Trophoblast cell (in vitro differentiated cells and primary cell): Measurements from ENCODE around the gene JMJD1C.

Source experiments
- DNase-seq, 2 donors: peaks; one replicate each; pipeline ENCODE4 v3.0.0-alpha.2; 2016
- H2AFZ ChIP-seq: 2 replicates; pipeline ENCODE4 v1.6.1; 2013; ENCODE audit warnings: low read length, moderate library complexity, mild to moderate bottlenecking; ENCODE audit not compliant: insufficient read depth, poor library complexity
- H2AK5ac ChIP-seq: 2 replicates; pipeline ENCODE4 v1.6.1; 2013; ENCODE audit warnings: mild to moderate bottlenecking, low read length
- H2BK120ac ChIP-seq: 2 replicates; pipeline ENCODE4 v1.6.1; 2013; ENCODE audit warnings: low read length, mild to moderate bottlenecking, moderate library complexity; ENCODE audit not compliant: insufficient read depth, poor library complexity
- H2BK12ac ChIP-seq: 2 replicates; pipeline ENCODE4 v1.6.1; 2013; ENCODE audit warnings: mild to moderate bottlenecking, low read length, moderate library complexity
- H2BK5ac ChIP-seq: 2 replicates; pipeline ENCODE4 v1.6.1; 2013; ENCODE audit warnings: low read length, low read depth, moderate library complexity, mild to moderate bottlenecking; ENCODE audit not compliant: poor library complexity
- H3K14ac ChIP-seq: 2 replicates; pipeline ENCODE4 v1.6.1; 2013; ENCODE audit warnings: mild to moderate bottlenecking, low read length
- H3K18ac ChIP-seq: 2 replicates; pipeline ENCODE4 v1.6.1; 2013; ENCODE audit warnings: mild to moderate bottlenecking, low read length
- H3K23ac ChIP-seq: 2 replicates; pipeline ENCODE4 v1.6.1; 2013; ENCODE audit warnings: low read length
- H3K27ac ChIP-seq: 2 replicates; pipeline ENCODE4 v1.5.1; 2013; ENCODE audit warnings: low read depth, mild to moderate bottlenecking, inconsistent platforms, low read length, moderate library complexity
- H3K27me3 ChIP-seq: 2 replicates; pipeline ENCODE4 v1.6.1; 2013; ENCODE audit warnings: inconsistent platforms, mild to moderate bottlenecking, low read length, moderate library complexity; ENCODE audit not compliant: insufficient read depth
- H3K36me3 ChIP-seq, 2 experiments: 1 replicate in 1 of 2; 2 replicates in 1 of 2; pipeline ENCODE4 v1.6.1; 2013; ENCODE audit warnings: low read length in 2 of 2, mild to moderate bottlenecking in 2 of 2, moderate library complexity in 1 of 2; ENCODE audit not compliant: insufficient read depth in 2 of 2, control insufficient read depth in 1 of 2
- H3K4ac ChIP-seq: 2 replicates; pipeline ENCODE4 v1.6.1; 2013; ENCODE audit warnings: low read depth, mild to moderate bottlenecking, low read length, moderate library complexity
- H3K4me1 ChIP-seq, 2 experiments: 1 replicate in 1 of 2; 2 replicates in 1 of 2; pipeline ENCODE4 v1.6.1; 2013; ENCODE audit warnings: low read length in 2 of 2, mild to moderate bottlenecking in 2 of 2, moderate library complexity in 1 of 2; ENCODE audit not compliant: insufficient read depth in 2 of 2, control insufficient read depth in 1 of 2
- H3K4me2 ChIP-seq: 2 replicates; pipeline ENCODE4 v1.6.1; 2013; ENCODE audit warnings: inconsistent platforms, mild to moderate bottlenecking, low read length, moderate library complexity
- H3K4me3 ChIP-seq: 2 replicates; pipeline ENCODE4 v1.5.1; 2013; ENCODE audit warnings: mild to moderate bottlenecking, low read depth, low read length, inconsistent platforms
- H3K79me1 ChIP-seq: one replicate; pipeline ENCODE4 v1.6.1; 2013; ENCODE audit warnings: low read length
- H3K79me2 ChIP-seq: 2 replicates; pipeline ENCODE4 v1.6.1; 2013; ENCODE audit warnings: low read length, mild to moderate bottlenecking; ENCODE audit not compliant: control insufficient read depth, insufficient read depth, poor library complexity
- H3K9ac ChIP-seq: 2 replicates; pipeline ENCODE4 v1.6.1; 2013; ENCODE audit warnings: mild to moderate bottlenecking, low read length
- H3K9me3 ChIP-seq: 2 replicates; pipeline ENCODE4 v1.6.1; 2013; ENCODE audit warnings: low read depth, mild to moderate bottlenecking, control low read depth, inconsistent platforms, low read length; ENCODE audit not compliant: insufficient read depth
- H4K12ac ChIP-seq: 2 replicates; pipeline ENCODE4 v1.6.1; 2013; ENCODE audit warnings: low read depth, mild to moderate bottlenecking, low read length, moderate library complexity
- H4K8ac ChIP-seq: 2 replicates; pipeline ENCODE4 v1.6.1; 2013; ENCODE audit warnings: low read depth, mild to moderate bottlenecking, low read length, moderate library complexity
- H4K91ac ChIP-seq: one replicate; pipeline ENCODE4 v1.6.1; 2013; ENCODE audit warnings: low read depth, mild to moderate bottlenecking, low read length, moderate library complexity
- WGBS: extraction: QIAGEN DNeasy Blood & Tissue Kit; methylation state at CpG from one replicate; pipeline ENCODE4 v1.1.7; 2013; ENCODE audit warnings: missing lambda C conversion rate; ENCODE audit not compliant: insufficient read length, insufficient coverage; ENCODE audit errors: extremely low coverage; 5-methylcytosine and 5-hydroxymethylcytosine counted together

The JMJD1C gene

DNA sequence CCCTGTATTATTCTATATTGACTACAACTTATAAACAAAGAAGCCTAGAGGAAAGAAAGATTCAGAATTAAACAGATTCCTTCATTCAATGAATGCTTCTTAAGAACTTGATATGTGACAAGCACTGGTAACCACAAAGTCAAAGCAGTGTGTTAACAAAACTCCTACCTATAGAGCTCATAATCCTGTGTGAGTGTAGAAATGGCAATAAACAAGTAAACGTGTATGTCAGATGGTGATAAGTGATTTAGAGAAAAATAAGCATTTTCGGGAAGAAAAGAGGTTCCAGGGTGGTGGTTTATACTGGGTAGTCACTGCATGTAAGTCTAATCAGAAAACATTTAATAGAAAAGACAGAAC is 141.3 kb downstream of the JMJD1C start:
- no peak overlapping the region for H4K8ac ChIP-seq
- no peak overlapping the region for H2BK5ac ChIP-seq
- H3K79me2 ChIP-seq, result no peaks in the 10 kb centered on the region
- no peak overlapping the region for H3K27ac ChIP-seq
- H3K79me1 ChIP-seq, result no peaks in the 10 kb centered on the region
- no peaks in the 10 kb centered on the region for H3K9me3 ChIP-seq
- no peaks in the 10 kb centered on the region for H3K4me1 ChIP-seq
- no peak overlapping the region for H2BK12ac ChIP-seq
- WGBS, result no CpG with 5 or more reads among the region's 2 CpGs
- H2AFZ ChIP-seq, result no peak overlapping the region
- no peak overlapping the region for H3K14ac ChIP-seq
- no peak overlapping the region for H3K4ac ChIP-seq
- H3K4me2 ChIP-seq, result no peak overlapping the region
- no peak overlapping the region for H3K4me3 ChIP-seq
- no peak overlapping the region for H3K23ac ChIP-seq
- no peak overlapping the region for H3K9ac ChIP-seq
- H3K27me3 ChIP-seq, result no peaks in the 10 kb centered on the region
- H4K91ac ChIP-seq, result no peak overlapping the region
- no peak for DNase-seq
- H2BK120ac ChIP-seq, result no peak overlapping the region
- no peak overlapping the region for H2AK5ac ChIP-seq
- H4K12ac ChIP-seq, result no peak overlapping the region
- H3K36me3 ChIP-seq, result no peaks in the 10 kb centered on the region
- H3K18ac ChIP-seq, result no peak overlapping the region

DNA sequence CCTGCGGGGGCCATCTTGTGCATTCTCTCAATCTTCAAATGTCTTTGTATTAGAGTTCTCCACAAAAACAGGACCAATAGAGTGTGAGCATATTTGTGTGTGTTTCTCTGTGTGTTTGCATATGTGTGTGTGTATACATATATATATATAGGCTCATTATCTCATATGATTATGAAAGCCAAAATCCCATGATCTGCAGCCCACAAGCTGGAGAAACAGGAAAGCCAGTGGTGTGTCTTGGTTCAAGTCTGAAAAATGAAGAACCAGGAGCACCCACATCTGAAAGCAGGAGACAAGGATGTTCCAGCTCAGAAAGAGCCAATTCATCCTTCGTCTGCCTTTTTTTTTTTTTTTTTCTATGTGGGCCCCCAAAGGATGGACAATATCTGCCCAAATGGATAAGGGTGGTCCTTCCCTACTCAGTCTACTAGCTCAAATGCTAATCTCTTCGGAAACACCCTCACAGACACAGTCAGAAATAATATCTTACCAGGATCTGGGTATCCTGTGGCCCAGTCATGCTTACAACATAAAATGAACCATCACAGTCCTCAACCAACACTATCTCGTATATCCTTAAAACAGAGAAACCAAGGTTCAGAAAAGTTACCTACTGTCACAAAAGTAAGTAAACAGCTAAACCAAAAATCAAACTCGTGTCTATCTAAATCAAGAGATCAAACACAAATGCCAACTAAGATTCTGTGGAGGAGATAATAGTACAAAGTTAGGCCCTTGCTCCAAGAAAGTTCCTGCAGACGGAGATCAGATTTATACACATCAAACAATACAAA is 141.9 kb downstream of the JMJD1C start:
- H2BK120ac ChIP-seq, result no peak overlapping the region
- no peak overlapping the region for H4K91ac ChIP-seq
- H3K9ac ChIP-seq, result no peak overlapping the region
- H2AK5ac ChIP-seq, result no peak overlapping the region
- WGBS, result no CpG with 5 or more reads among the region's 6 CpGs
- H3K9me3 ChIP-seq, result no peaks in the 10 kb centered on the region
- no peak overlapping the region for H3K4me3 ChIP-seq
- H3K4me1 ChIP-seq, result no peaks in the 10 kb centered on the region
- no peak overlapping the region for H2AFZ ChIP-seq
- H4K8ac ChIP-seq, result no peak overlapping the region
- no peak overlapping the region for H3K4me2 ChIP-seq
- H3K4ac ChIP-seq, result no peak overlapping the region
- H3K18ac ChIP-seq, result no peak overlapping the region
- H3K79me1 ChIP-seq, result no peaks in the 10 kb centered on the region
- H2BK5ac ChIP-seq, result no peak overlapping the region
- H3K27ac ChIP-seq, result no peak overlapping the region
- H3K23ac ChIP-seq, result no peak overlapping the region
- DNase-seq, result no peak
- no peak overlapping the region for H2BK12ac ChIP-seq
- no peak overlapping the region for H3K14ac ChIP-seq
- no peaks in the 10 kb centered on the region for H3K27me3 ChIP-seq
- H3K36me3 ChIP-seq, result no peaks in the 10 kb centered on the region
- H4K12ac ChIP-seq, result no peak overlapping the region
- H3K79me2 ChIP-seq, result no peaks in the 10 kb centered on the region

DNA sequence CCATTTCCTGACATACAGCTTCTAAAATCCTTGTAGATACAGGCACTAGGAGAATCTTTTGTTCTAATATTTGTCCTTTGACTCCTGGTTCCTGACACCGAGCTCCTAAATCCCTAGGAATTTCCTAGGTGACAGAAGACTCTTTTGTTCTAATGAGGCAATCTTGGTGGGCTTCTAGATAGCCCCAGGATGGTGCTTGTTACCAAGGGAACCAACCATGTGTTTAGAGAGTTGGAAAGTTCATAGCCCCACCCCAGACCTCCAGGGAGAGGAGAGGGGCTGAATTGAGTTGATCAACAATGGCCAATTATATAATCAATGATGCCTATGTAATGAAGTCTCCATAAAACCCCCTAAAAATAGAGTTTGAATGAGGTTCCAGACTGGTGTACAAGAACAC is 145.1 kb downstream of the JMJD1C start:
- no peaks in the 10 kb centered on the region for H3K79me2 ChIP-seq
- no peaks in the 10 kb centered on the region for H3K27me3 ChIP-seq
- no peak overlapping the region for H3K18ac ChIP-seq
- H3K4me3 ChIP-seq, result no peak overlapping the region
- H2AK5ac ChIP-seq, result no peak overlapping the region
- no peak overlapping the region for H2BK5ac ChIP-seq
- H3K23ac ChIP-seq, result no peak overlapping the region
- DNase-seq, result no peak
- H3K14ac ChIP-seq, result no peak overlapping the region
- H3K27ac ChIP-seq, result no peak overlapping the region
- H3K79me1 ChIP-seq, result no peaks in the 10 kb centered on the region
- H4K8ac ChIP-seq, result no peak overlapping the region
- H3K4ac ChIP-seq, result no peak overlapping the region
- no peaks in the 10 kb centered on the region for H3K4me1 ChIP-seq
- H3K4me2 ChIP-seq, result no peak overlapping the region
- H3K9me3 ChIP-seq, result no peaks in the 10 kb centered on the region
- H3K36me3 ChIP-seq, result no peaks in the 10 kb centered on the region
- H2BK120ac ChIP-seq, result no peak overlapping the region
- no peak overlapping the region for H2AFZ ChIP-seq
- no peak overlapping the region for H2BK12ac ChIP-seq
- no peak overlapping the region for H4K12ac ChIP-seq
- H3K9ac ChIP-seq, result no peak overlapping the region
- no peak overlapping the region for H4K91ac ChIP-seq
- no CpG with 5 or more reads among the region's 1 CpG for WGBS

DNA sequence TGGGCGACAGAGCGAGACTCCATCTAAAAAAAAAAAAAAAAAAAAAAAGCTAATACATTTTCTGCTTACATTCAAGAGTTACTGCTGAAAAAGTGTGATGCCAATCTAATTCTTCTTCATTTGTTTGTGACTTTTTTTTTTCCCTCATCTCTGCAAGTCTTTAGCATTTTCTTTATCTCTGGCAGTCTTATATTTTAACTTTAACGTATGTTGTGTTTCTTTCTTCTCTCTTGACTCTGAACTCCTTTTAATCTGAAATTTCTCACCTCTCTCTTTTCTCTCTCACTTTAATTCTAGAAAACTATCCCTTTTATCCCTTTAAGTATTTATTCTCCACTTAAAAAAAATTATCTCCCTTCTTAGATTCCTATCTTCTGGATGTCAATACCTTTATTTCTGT is 146.5 kb downstream of the JMJD1C start:
- no peak overlapping the region for H3K4me3 ChIP-seq
- H3K27ac ChIP-seq, result no peak overlapping the region
- no peak overlapping the region for H2AK5ac ChIP-seq
- no peaks in the 10 kb centered on the region for H3K36me3 ChIP-seq
- no peak overlapping the region for H3K18ac ChIP-seq
- H3K4me1 ChIP-seq, result no peaks in the 10 kb centered on the region
- no peak overlapping the region for H4K91ac ChIP-seq
- no peaks in the 10 kb centered on the region for H3K9me3 ChIP-seq
- H2BK120ac ChIP-seq, result no peak overlapping the region
- no peak for DNase-seq
- no peak overlapping the region for H2AFZ ChIP-seq
- H4K12ac ChIP-seq, result no peak overlapping the region
- no peak overlapping the region for H3K9ac ChIP-seq
- no peak overlapping the region for H3K14ac ChIP-seq
- no peak overlapping the region for H3K23ac ChIP-seq
- no peak overlapping the region for H2BK12ac ChIP-seq
- no CpG with 5 or more reads among the region's 3 CpGs for WGBS
- no peaks in the 10 kb centered on the region for H3K79me2 ChIP-seq
- no peaks in the 10 kb centered on the region for H3K27me3 ChIP-seq
- no peak overlapping the region for H2BK5ac ChIP-seq
- H3K4ac ChIP-seq, result no peak overlapping the region
- no peaks in the 10 kb centered on the region for H3K79me1 ChIP-seq
- no peak overlapping the region for H3K4me2 ChIP-seq
- no peak overlapping the region for H4K8ac ChIP-seq
